GM23338 (cell line): ENCODE measurements around the gene FOXK2. TPM values are rescaled to one million over a fixed set of nuclear protein-coding genes. Genes with fewer than 3 reads are reported as not detected.

Source experiments
- ATAC-seq: fragments of 200-7000 bp; cut with Tn5 transposase; 3 replicates; pipeline ENCODE4 v1.9.1; 2020
- DNase-seq: peaks from one replicate; pipeline ENCODE4 v3.0.0-alpha.2; 2015; ENCODE audit warnings: low spot score
- H2AFZ ChIP-seq: fragments of 200-600 bp; sonication (generic); 2 replicates; pipeline ENCODE4 v1.8.0; 2016; ENCODE audit warnings: antibody characterized with exemption, mild to moderate bottlenecking, moderate library complexity
- H3F3A ChIP-seq: fragments of 200-600 bp; sonication (generic); replicated peaks from 2 replicates; pipeline ENCODE4 v1.8.0; 2017; ENCODE audit warnings: antibody characterized with exemption, mixed run types, low read depth
- H3K27ac ChIP-seq: fragments of 200-600 bp; sonication (generic); 2 replicates; pipeline ENCODE4 v1.6.1; 2016; ENCODE audit warnings: low read depth
- H3K27me3 ChIP-seq: fragments of 200-600 bp; sonication (generic); 2 replicates; pipeline ENCODE4 v1.8.0; 2016; ENCODE audit warnings: mild to moderate bottlenecking, mixed run types, moderate library complexity; ENCODE audit not compliant: insufficient read depth
- H3K36me3 ChIP-seq: fragments of 200-600 bp; sonication (generic); 2 replicates; pipeline ENCODE4 v1.8.0; 2016; ENCODE audit warnings: mild to moderate bottlenecking; ENCODE audit not compliant: insufficient read depth
- H3K4me1 ChIP-seq: fragments of 200-600 bp; sonication (generic); 2 replicates; pipeline ENCODE4 v1.8.0; 2016; ENCODE audit warnings: mild to moderate bottlenecking, moderate library complexity; ENCODE audit not compliant: insufficient read depth
- H3K4me2 ChIP-seq: fragments of 200-600 bp; sonication (generic); 2 replicates; pipeline ENCODE4 v1.7.1; 2017; ENCODE audit warnings: mixed run types
- H3K4me3 ChIP-seq: fragments of 200-600 bp; sonication (generic); 2 replicates; pipeline ENCODE4 v1.6.1; 2016; ENCODE audit warnings: mixed run types
- H3K79me2 ChIP-seq: fragments of 200-600 bp; sonication (generic); replicated peaks from 2 replicates; pipeline ENCODE4 v1.8.0; 2017; ENCODE audit warnings: mild to moderate bottlenecking; ENCODE audit not compliant: insufficient read depth
- H3K9me2 ChIP-seq: fragments of 200-600 bp; sonication (generic); 2 replicates; pipeline ENCODE4 v1.8.0; 2017; ENCODE audit not compliant: insufficient read depth
- H4K20me1 ChIP-seq: fragments of 200-600 bp; sonication (generic); replicated peaks from 2 replicates; pipeline ENCODE4 v1.8.0; 2017; ENCODE audit warnings: mild to moderate bottlenecking; ENCODE audit not compliant: insufficient read depth
- H3K27ac Mint-ChIP-seq: 2 replicates; pipeline ENCODE4 v1.8.0; 2020; ENCODE audit warnings: inconsistent platforms, mild to moderate bottlenecking, moderate library complexity, mixed read lengths
- H3K27me3 Mint-ChIP-seq: 3 replicates; pipeline ENCODE4 v1.8.0; 2022; ENCODE audit warnings: low read depth, mild to moderate bottlenecking, moderate library complexity, mixed read lengths, inconsistent platforms; ENCODE audit not compliant: insufficient read depth, poor library complexity
- H3K36me3 Mint-ChIP-seq: 3 replicates; pipeline ENCODE4 v1.8.0; 2021; ENCODE audit warnings: low read depth, mild to moderate bottlenecking, inconsistent platforms, moderate library complexity, mixed read lengths
- H3K4me1 Mint-ChIP-seq: 3 replicates; pipeline ENCODE4 v1.8.0; 2020; ENCODE audit warnings: mild to moderate bottlenecking, inconsistent platforms, mixed read lengths
- H3K4me3 Mint-ChIP-seq: 3 replicates; pipeline ENCODE4 v1.8.0; 2021; ENCODE audit warnings: moderate library complexity, mild to moderate bottlenecking, inconsistent platforms, mixed read lengths
- H3K9me3 Mint-ChIP-seq: 3 replicates; pipeline ENCODE4 v1.8.0; 2020; ENCODE audit warnings: moderate library complexity, mild to moderate bottlenecking, inconsistent platforms, mixed read lengths
- CREB1 ChIP-seq: fragments of 250-450 bp; sonication (Bioruptor Pico); IDR thresholded peaks from 2 replicates; pipeline ENCODE4 v1.5.0; 2020; ENCODE audit warnings: low read depth, mild to moderate bottlenecking, moderate library complexity
- EZH2 ChIP-seq: fragments of 200-600 bp; sonication (generic); IDR thresholded peaks from one replicate; pipeline ENCODE4 v1.8.0; 2017; ENCODE audit warnings: antibody characterized with exemption, mild to moderate bottlenecking, low read depth; ENCODE audit not compliant: unreplicated experiment
- EZH2phosphoT487 ChIP-seq: fragments of 200-600 bp; sonication (generic); IDR thresholded peaks from one replicate; pipeline ENCODE4 v1.8.1; 2018; ENCODE audit warnings: antibody characterized with exemption; ENCODE audit not compliant: unreplicated experiment
- JUNB ChIP-seq: IDR thresholded peaks from one replicate; pipeline ENCODE4 v1.6.1; 2016; ENCODE audit warnings: antibody characterized with exemption; ENCODE audit not compliant: unreplicated experiment
- NANOG ChIP-seq: IDR thresholded peaks from 2 replicates; pipeline ENCODE4 v1.6.1; 2016; ENCODE audit warnings: antibody characterized with exemption, borderline replicate concordance
- POLR2AphosphoS5 ChIP-seq: IDR thresholded peaks from 2 replicates; pipeline ENCODE4 v1.6.1; 2016; ENCODE audit warnings: antibody characterized with exemption, low read depth
- STAT1 ChIP-seq: IDR thresholded peaks from one replicate; pipeline ENCODE4 v1.6.1; 2016; ENCODE audit warnings: antibody characterized with exemption; ENCODE audit not compliant: unreplicated experiment
- ZNF114 ChIP-seq: fragments of 250-450 bp; sonication (Bioruptor Pico); IDR thresholded peaks from 2 replicates; pipeline ENCODE4 v1.5.0; 2020; ENCODE audit warnings: mild to moderate bottlenecking, moderate library complexity
- ZNF331 ChIP-seq: fragments of 250-450 bp; sonication (Bioruptor Pico); IDR thresholded peaks from 2 replicates; pipeline ENCODE4 v1.5.0; 2020; ENCODE audit warnings: low read depth, mild to moderate bottlenecking, moderate library complexity
- polyA plus RNA-seq: library from polyadenylated mRNA; unstranded; fragments of >200 nt; fragmentation: Nextera tagmentation; extraction: Ambion mirVana; gene quantifications from 2 replicates; pipeline ENCODE4 v1.2.1, GENCODE V29; 2016
- total RNA-seq: library from RNA; depleted of rRNA; stranded (reverse); fragments of >200 nt; shearing (Covaris generic); gene quantifications from 2 replicates; pipeline ENCODE4 v1.2.3, GENCODE V29; 2014
- TF ChIP-seq, protein P1 (sequence below): IDR thresholded peaks from 2 replicates; pipeline ENCODE4 v1.6.1; 2016; ENCODE audit warnings: antibody characterized with exemption
- TF ChIP-seq, protein P2 (sequence below): IDR thresholded peaks from one replicate; pipeline ENCODE4 v1.6.1; 2018; ENCODE audit warnings: antibody characterized with exemption; ENCODE audit not compliant: unreplicated experiment
- TF ChIP-seq, protein P3 (sequence below): fragments of 250-450 bp; sonication (Bioruptor Pico); IDR thresholded peaks from 2 replicates; pipeline ENCODE4 v1.5.0; 2020; ENCODE audit warnings: mild to moderate bottlenecking, moderate library complexity
- TF ChIP-seq, protein P4 (sequence below), 2 experiments: fragments of 200-600 bp in 1 of 2; sonication (generic) in 1 of 2; conservative IDR thresholded peaks; 2 replicates each; pipeline versions ENCODE4 v1.5.1 to v1.6.1; 2016 to 2017; ENCODE audit warnings: antibody characterized with exemption in 2 of 2, low read depth in 2 of 2, mild to moderate bottlenecking in 2 of 2, moderate library complexity in 1 of 2

FOXK2 gene
- total and polyA plus RNA-seq, 2 experiments from 2014 or later, result 12.3 to 66.0 TPM

DNA sequence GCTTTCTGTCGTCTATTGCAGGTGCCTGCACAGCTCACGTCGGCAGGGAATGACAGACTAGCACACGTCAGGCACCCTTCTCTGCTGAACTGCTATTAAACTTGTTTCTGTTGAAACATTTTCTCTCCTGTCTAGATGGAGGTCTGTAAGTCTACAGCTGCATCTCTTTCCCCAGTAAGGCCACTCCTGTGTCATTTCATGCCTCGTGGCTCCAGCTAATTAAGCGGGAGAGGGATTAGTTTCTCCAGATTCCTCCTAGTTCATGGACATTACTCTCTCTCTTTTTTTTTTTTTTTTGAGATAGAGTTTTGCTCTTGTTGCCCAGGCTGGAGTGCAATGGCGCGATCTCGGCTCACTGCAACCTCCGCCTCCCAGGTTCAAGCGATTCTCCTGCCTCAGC, 54.5 kb downstream of the FOXK2 start:
- Histone ChIP-seq H3F3A (no peaks in the 10 kb centered on the region), H4K20me1 (peaks cover 40% of the 10 kb centered on the region), H2AFZ (no peak overlapping the region), H3K27me3 (no peaks in the 10 kb centered on the region), H3K27ac (no peak overlapping the region; the same call in 1 of the 2 replicates), H3K4me2 (no peak overlapping the region), H3K4me1 (no peaks in the 10 kb centered on the region), H3K4me3 (no peak overlapping the region), H3K36me3 (peaks cover 41% of the 10 kb centered on the region), H3K9me2 (no peaks in the 10 kb centered on the region), H3K79me2 (peaks cover 67% of the 10 kb centered on the region)
- ATAC-seq, result no peak
- Mint-ChIP-seq H3K27me3 (no peaks in the 10 kb centered on the region), H3K9me3 (no peaks in the 10 kb centered on the region), H3K4me1 (no peaks in the 10 kb centered on the region), H3K36me3 (peaks cover 66% of the 10 kb centered on the region), H3K4me3 (no peak overlapping the region), H3K27ac (no peak overlapping the region)
- TF ChIP-seq, protein P1, sequence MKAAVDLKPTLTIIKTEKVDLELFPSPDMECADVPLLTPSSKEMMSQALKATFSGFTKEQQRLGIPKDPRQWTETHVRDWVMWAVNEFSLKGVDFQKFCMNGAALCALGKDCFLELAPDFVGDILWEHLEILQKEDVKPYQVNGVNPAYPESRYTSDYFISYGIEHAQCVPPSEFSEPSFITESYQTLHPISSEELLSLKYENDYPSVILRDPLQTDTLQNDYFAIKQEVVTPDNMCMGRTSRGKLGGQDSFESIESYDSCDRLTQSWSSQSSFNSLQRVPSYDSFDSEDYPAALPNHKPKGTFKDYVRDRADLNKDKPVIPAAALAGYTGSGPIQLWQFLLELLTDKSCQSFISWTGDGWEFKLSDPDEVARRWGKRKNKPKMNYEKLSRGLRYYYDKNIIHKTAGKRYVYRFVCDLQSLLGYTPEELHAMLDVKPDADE, result no peak
- no peak for TF ChIP-seq ZNF331 (CRISPR knock-in tag)
- no peak for TF ChIP-seq ZNF114
- no peak for TF ChIP-seq JUNB
- TF ChIP-seq EZH2, result no peak
- TF ChIP-seq, protein P2, sequence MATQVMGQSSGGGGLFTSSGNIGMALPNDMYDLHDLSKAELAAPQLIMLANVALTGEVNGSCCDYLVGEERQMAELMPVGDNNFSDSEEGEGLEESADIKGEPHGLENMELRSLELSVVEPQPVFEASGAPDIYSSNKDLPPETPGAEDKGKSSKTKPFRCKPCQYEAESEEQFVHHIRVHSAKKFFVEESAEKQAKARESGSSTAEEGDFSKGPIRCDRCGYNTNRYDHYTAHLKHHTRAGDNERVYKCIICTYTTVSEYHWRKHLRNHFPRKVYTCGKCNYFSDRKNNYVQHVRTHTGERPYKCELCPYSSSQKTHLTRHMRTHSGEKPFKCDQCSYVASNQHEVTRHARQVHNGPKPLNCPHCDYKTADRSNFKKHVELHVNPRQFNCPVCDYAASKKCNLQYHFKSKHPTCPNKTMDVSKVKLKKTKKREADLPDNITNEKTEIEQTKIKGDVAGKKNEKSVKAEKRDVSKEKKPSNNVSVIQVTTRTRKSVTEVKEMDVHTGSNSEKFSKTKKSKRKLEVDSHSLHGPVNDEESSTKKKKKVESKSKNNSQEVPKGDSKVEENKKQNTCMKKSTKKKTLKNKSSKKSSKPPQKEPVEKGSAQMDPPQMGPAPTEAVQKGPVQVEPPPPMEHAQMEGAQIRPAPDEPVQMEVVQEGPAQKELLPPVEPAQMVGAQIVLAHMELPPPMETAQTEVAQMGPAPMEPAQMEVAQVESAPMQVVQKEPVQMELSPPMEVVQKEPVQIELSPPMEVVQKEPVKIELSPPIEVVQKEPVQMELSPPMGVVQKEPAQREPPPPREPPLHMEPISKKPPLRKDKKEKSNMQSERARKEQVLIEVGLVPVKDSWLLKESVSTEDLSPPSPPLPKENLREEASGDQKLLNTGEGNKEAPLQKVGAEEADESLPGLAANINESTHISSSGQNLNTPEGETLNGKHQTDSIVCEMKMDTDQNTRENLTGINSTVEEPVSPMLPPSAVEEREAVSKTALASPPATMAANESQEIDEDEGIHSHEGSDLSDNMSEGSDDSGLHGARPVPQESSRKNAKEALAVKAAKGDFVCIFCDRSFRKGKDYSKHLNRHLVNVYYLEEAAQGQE, result no peak
- TF ChIP-seq, protein P3, sequence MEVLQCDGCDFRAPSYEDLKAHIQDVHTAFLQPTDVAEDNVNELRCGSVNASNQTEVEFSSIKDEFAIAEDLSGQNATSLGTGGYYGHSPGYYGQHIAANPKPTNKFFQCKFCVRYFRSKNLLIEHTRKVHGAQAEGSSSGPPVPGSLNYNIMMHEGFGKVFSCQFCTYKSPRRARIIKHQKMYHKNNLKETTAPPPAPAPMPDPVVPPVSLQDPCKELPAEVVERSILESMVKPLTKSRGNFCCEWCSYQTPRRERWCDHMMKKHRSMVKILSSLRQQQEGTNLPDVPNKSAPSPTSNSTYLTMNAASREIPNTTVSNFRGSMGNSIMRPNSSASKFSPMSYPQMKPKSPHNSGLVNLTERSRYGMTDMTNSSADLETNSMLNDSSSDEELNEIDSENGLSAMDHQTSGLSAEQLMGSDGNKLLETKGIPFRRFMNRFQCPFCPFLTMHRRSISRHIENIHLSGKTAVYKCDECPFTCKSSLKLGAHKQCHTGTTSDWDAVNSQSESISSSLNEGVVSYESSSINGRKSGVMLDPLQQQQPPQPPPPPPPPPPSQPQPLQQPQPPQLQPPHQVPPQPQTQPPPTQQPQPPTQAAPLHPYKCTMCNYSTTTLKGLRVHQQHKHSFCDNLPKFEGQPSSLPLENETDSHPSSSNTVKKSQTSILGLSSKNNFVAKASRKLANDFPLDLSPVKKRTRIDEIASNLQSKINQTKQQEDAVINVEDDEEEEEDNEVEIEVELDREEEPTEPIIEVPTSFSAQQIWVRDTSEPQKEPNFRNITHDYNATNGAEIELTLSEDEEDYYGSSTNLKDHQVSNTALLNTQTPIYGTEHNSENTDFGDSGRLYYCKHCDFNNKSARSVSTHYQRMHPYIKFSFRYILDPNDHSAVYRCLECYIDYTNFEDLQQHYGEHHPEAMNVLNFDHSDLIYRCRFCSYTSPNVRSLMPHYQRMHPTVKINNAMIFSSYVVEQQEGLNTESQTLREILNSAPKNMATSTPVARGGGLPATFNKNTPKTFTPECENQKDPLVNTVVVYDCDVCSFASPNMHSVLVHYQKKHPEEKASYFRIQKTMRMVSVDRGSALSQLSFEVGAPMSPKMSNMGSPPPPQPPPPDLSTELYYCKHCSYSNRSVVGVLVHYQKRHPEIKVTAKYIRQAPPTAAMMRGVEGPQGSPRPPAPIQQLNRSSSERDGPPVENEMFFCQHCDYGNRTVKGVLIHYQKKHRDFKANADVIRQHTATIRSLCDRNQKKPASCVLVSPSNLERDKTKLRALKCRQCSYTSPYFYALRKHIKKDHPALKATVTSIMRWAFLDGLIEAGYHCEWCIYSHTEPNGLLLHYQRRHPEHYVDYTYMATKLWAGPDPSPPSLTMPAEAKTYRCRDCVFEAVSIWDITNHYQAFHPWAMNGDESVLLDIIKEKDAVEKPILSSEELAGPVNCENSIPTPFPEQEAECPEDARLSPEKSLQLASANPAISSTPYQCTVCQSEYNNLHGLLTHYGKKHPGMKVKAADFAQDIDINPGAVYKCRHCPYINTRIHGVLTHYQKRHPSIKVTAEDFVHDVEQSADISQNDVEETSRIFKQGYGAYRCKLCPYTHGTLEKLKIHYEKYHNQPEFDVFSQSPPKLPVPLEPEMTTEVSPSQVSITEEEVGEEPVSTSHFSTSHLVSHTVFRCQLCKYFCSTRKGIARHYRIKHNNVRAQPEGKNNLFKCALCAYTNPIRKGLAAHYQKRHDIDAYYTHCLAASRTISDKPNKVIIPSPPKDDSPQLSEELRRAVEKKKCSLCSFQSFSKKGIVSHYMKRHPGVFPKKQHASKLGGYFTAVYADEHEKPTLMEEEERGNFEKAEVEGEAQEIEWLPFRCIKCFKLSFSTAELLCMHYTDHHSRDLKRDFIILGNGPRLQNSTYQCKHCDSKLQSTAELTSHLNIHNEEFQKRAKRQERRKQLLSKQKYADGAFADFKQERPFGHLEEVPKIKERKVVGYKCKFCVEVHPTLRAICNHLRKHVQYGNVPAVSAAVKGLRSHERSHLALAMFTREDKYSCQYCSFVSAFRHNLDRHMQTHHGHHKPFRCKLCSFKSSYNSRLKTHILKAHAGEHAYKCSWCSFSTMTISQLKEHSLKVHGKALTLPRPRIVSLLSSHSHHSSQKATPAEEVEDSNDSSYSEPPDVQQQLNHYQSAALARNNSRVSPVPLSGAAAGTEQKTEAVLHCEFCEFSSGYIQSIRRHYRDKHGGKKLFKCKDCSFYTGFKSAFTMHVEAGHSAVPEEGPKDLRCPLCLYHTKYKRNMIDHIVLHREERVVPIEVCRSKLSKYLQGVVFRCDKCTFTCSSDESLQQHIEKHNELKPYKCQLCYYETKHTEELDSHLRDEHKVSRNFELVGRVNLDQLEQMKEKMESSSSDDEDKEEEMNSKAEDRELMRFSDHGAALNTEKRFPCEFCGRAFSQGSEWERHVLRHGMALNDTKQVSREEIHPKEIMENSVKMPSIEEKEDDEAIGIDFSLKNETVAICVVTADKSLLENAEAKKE (CRISPR knock-in tag), result no peak
- TF ChIP-seq STAT1, result no peak
- no peak for TF ChIP-seq EZH2phosphoT487
- TF ChIP-seq, protein P4, sequence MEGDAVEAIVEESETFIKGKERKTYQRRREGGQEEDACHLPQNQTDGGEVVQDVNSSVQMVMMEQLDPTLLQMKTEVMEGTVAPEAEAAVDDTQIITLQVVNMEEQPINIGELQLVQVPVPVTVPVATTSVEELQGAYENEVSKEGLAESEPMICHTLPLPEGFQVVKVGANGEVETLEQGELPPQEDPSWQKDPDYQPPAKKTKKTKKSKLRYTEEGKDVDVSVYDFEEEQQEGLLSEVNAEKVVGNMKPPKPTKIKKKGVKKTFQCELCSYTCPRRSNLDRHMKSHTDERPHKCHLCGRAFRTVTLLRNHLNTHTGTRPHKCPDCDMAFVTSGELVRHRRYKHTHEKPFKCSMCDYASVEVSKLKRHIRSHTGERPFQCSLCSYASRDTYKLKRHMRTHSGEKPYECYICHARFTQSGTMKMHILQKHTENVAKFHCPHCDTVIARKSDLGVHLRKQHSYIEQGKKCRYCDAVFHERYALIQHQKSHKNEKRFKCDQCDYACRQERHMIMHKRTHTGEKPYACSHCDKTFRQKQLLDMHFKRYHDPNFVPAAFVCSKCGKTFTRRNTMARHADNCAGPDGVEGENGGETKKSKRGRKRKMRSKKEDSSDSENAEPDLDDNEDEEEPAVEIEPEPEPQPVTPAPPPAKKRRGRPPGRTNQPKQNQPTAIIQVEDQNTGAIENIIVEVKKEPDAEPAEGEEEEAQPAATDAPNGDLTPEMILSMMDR (conservative IDR thresholded peaks at IDR 0.05; ENCODE audit: low read depth in 2 of 2), result no peak
- TF ChIP-seq POLR2AphosphoS5, result no peak
- TF ChIP-seq CREB1, result no peak
- no peak for TF ChIP-seq NANOG
- no peak for DNase-seq
